IMR-90 (cell line): Measurements from ENCODE around the gene TRMT6. TPM values are rescaled to one million over a fixed set of nuclear protein-coding genes. Genes with fewer than 3 reads are reported as not detected.

Experiments
- ATAC-seq: fragments of 200-7000 bp; cut with Tn5 transposase; 2 replicates; pipeline ENCODE4 v1.9.1; 2020; ENCODE audit warnings: low read depth, mild to moderate bottlenecking, moderate library complexity
- BruUV-seq: library from RNA; stranded (reverse); fragments of 400-500 nt; replicated peaks from 2 replicates; lab custom pipeline; 2021; lab: Mats Ljungman, UMichigan
- CTCF ChIA-PET: fragments of 300-600 bp; formaldehyde crosslinking; extraction: SDS; loops from one replicate; lab custom pipeline; 2021; ENCODE audit warnings: antibody characterized with exemption; lab: Yijun Ruan, JAX
- POLR2A ChIA-PET: fragments of 300-600 bp; sonication (Branson Sonifier 250); formaldehyde crosslinking; loops from one replicate; lab custom pipeline; 2022; ENCODE audit warnings: antibody characterized with exemption; ENCODE audit not compliant: unreplicated experiment; lab: Charles Lee
- DNase-seq: peaks from one replicate; pipeline ENCODE4 v3.0.0; 2013
- H2AFZ ChIP-seq: replicated peaks from 2 replicates; pipeline ENCODE3; 2013; ENCODE audit warnings: low read length, mild to moderate bottlenecking; ENCODE audit not compliant: poor library complexity
- H2AK5ac ChIP-seq: 2 replicates; pipeline ENCODE4 v1.6.1; 2013; ENCODE audit warnings: low read depth, low read length, inconsistent platforms
- H2AK9ac ChIP-seq: replicated peaks from 2 replicates; pipeline ENCODE3; 2013; ENCODE audit warnings: mild to moderate bottlenecking, low read depth, low read length, moderate library complexity; ENCODE audit not compliant: poor library complexity
- H2BK120ac ChIP-seq: 2 replicates; pipeline ENCODE4 v1.6.1; 2013; ENCODE audit warnings: low read depth, low read length, inconsistent platforms
- H2BK15ac ChIP-seq: 3 replicates; pipeline ENCODE4 v1.6.1; 2013; ENCODE audit warnings: low read depth, low read length, inconsistent platforms
- H2BK20ac ChIP-seq: 2 replicates; pipeline ENCODE4 v1.6.1; 2013; ENCODE audit warnings: low read depth, mild to moderate bottlenecking, inconsistent platforms, low read length, moderate library complexity
- H2BK5ac ChIP-seq: 2 replicates; pipeline ENCODE4 v1.6.1; 2013; ENCODE audit warnings: mild to moderate bottlenecking, low read depth, low read length, inconsistent platforms; ENCODE audit not compliant: poor library complexity, severe bottlenecking
- H3K14ac ChIP-seq: replicated peaks from 2 replicates; pipeline ENCODE4 v1.6.1; 2013; ENCODE audit warnings: low read depth, low read length, inconsistent platforms
- H3K18ac ChIP-seq: 2 replicates; pipeline ENCODE4 v1.6.1; 2013; ENCODE audit warnings: low read depth, low read length, control low read depth
- H3K23ac ChIP-seq: 2 replicates; pipeline ENCODE4 v1.6.1; 2013; ENCODE audit warnings: low read depth, low read length, inconsistent platforms
- H3K27ac ChIP-seq: 2 replicates; pipeline ENCODE4 v1.5.1; 2013; ENCODE audit warnings: mild to moderate bottlenecking, control low read depth, low read length; ENCODE audit not compliant: insufficient read depth
- H3K27me3 ChIP-seq: 2 replicates; pipeline ENCODE4 v1.6.1; 2013; ENCODE audit warnings: low read length; ENCODE audit not compliant: control insufficient read depth, insufficient read depth
- H3K36me3 ChIP-seq: 2 replicates; pipeline ENCODE4 v1.6.1; 2013; ENCODE audit warnings: low read length, mixed read lengths; ENCODE audit not compliant: control insufficient read depth, insufficient read depth
- H3K4ac ChIP-seq: 2 replicates; pipeline ENCODE4 v1.6.1; 2013; ENCODE audit warnings: low read depth, low read length, inconsistent platforms
- H3K4me1 ChIP-seq: 2 replicates; pipeline ENCODE4 v1.6.1; 2013; ENCODE audit warnings: low read length, mixed read lengths; ENCODE audit not compliant: control insufficient read depth, insufficient read depth
- H3K4me2 ChIP-seq: 2 replicates; pipeline ENCODE4 v1.6.1; 2013; ENCODE audit warnings: low read depth, mild to moderate bottlenecking, control low read depth, low read length, moderate library complexity
- H3K4me3 ChIP-seq: 2 replicates; pipeline ENCODE4 v1.5.1; 2013; ENCODE audit warnings: low read depth, mild to moderate bottlenecking, control low read depth, low read length, moderate library complexity; ENCODE audit not compliant: insufficient read depth
- H3K56ac ChIP-seq: 2 replicates; pipeline ENCODE4 v1.6.1; 2013; ENCODE audit warnings: low read length, inconsistent platforms; ENCODE audit not compliant: insufficient read depth; ENCODE audit errors: extremely low read depth
- H3K79me1 ChIP-seq, 2 experiments: 2 replicates each; pipeline ENCODE4 v1.6.1; 2013; ENCODE audit warnings: low read length in 2 of 2, inconsistent platforms in 1 of 2, low read depth in 1 of 2
- H3K9ac ChIP-seq: 2 replicates; pipeline ENCODE4 v1.6.1; 2013; ENCODE audit warnings: low read depth, low read length, control low read depth
- H3K9me1 ChIP-seq: 2 replicates; pipeline ENCODE4 v1.6.1; 2013; ENCODE audit warnings: low read length, inconsistent platforms; ENCODE audit not compliant: insufficient read depth
- H3K9me3 ChIP-seq: 2 replicates; pipeline ENCODE4 v1.6.1; 2013; ENCODE audit warnings: low read length; ENCODE audit not compliant: control insufficient read depth, insufficient read depth
- H4K20me1 ChIP-seq: 2 replicates; pipeline ENCODE4 v1.6.1; 2013; ENCODE audit warnings: low read length, inconsistent platforms; ENCODE audit not compliant: insufficient read depth
- H4K5ac ChIP-seq: 2 replicates; pipeline ENCODE4 v1.6.1; 2013; ENCODE audit warnings: mild to moderate bottlenecking, low read depth, low read length, control low read depth
- H4K8ac ChIP-seq, 2 experiments: 2 replicates each; pipeline ENCODE4 v1.6.1; 2013; ENCODE audit warnings: low read depth in 2 of 2, low read length in 2 of 2, control low read depth in 1 of 2, inconsistent platforms in 1 of 2
- H4K91ac ChIP-seq: 2 replicates; pipeline ENCODE4 v1.6.1; 2013; ENCODE audit warnings: low read depth, low read length, inconsistent platforms; ENCODE audit not compliant: insufficient read depth
- BHLHE40 ChIP-seq: fragments of 150-350 bp; IDR thresholded peaks from 2 replicates; pipeline ENCODE4 v1.6.1; 2016; ENCODE audit warnings: mild to moderate bottlenecking, low read depth, low read length
- CEBPB ChIP-seq: IDR thresholded peaks from 2 replicates; pipeline ENCODE4 v1.6.1; 2012; ENCODE audit warnings: low read depth, low read length, improper control_type of control experiment
- CHD1 ChIP-seq: IDR thresholded peaks from 2 replicates; pipeline ENCODE4 v1.6.1; 2012; ENCODE audit warnings: low read depth, low read length, improper control_type of control experiment
- FOS ChIP-seq: fragments of 150-350 bp; IDR thresholded peaks from 2 replicates; pipeline ENCODE4 v1.6.1; 2016; ENCODE audit warnings: low read depth, low read length
- MAFK ChIP-seq: IDR thresholded peaks from 2 replicates; pipeline ENCODE4 v1.6.1; 2012; ENCODE audit warnings: low read depth, low read length, improper control_type of control experiment
- MAZ ChIP-seq: IDR thresholded peaks from 2 replicates; pipeline ENCODE4 v1.6.1; 2012; ENCODE audit warnings: low read depth, mild to moderate bottlenecking, low read length, improper control_type of control experiment, moderate library complexity, borderline replicate concordance
- MXI1 ChIP-seq: IDR thresholded peaks from 2 replicates; pipeline ENCODE4 v1.6.1; 2012; ENCODE audit warnings: low read depth, mild to moderate bottlenecking, low read length, moderate library complexity, borderline replicate concordance
- NFE2L2 ChIP-seq: fragments of 150-350 bp; IDR thresholded peaks from 2 replicates; pipeline ENCODE4 v1.6.1; 2016; ENCODE audit warnings: low read depth, mild to moderate bottlenecking, low read length
- POLR2A ChIP-seq: IDR thresholded peaks from 2 replicates; pipeline ENCODE4 v1.6.1; 2012; ENCODE audit warnings: mild to moderate bottlenecking, low read depth, low read length
- RAD21 ChIP-seq: IDR thresholded peaks from 2 replicates; pipeline ENCODE4 v1.6.1; 2012; ENCODE audit warnings: low read length, improper control_type of control experiment
- RCOR1 ChIP-seq: IDR thresholded peaks from 2 replicates; pipeline ENCODE4 v1.6.1; 2012; ENCODE audit warnings: mild to moderate bottlenecking, low read length, improper control_type of control experiment; ENCODE audit not compliant: insufficient replicate concordance
- RFX5 ChIP-seq: IDR thresholded peaks from 2 replicates; pipeline ENCODE4 v1.8.0; 2012; ENCODE audit warnings: low read depth, mild to moderate bottlenecking, low read length, moderate library complexity
- SMC3 ChIP-seq: fragments of 150-350 bp; IDR thresholded peaks from 2 replicates; pipeline ENCODE4 v1.6.1; 2016; ENCODE audit warnings: low read depth, mild to moderate bottlenecking, antibody characterized with exemption, low read length, moderate library complexity
- USF2 ChIP-seq: fragments of 150-350 bp; IDR thresholded peaks from 2 replicates; pipeline ENCODE4 v1.6.1; 2017; ENCODE audit warnings: mild to moderate bottlenecking, antibody characterized with exemption, low read length, low read depth
- WGBS, 2 experiments: methylation state at CpG; one replicate each; pipeline versions ENCODE4 v1.1.5 to v1.1.7; 2013; ENCODE audit warnings: missing lambda C conversion rate in 2 of 2; ENCODE audit not compliant: insufficient read length in 1 of 2; ENCODE audit errors: extremely low coverage in 2 of 2; 5-methylcytosine and 5-hydroxymethylcytosine counted together
- dilution Hi-C: fragments of 300-500 bp; cut with HindIII; formaldehyde crosslinking; loops from one replicate; pipeline ENCODE4 v1.14.3; 2018; ENCODE audit warnings: low sequenced_read_pairs; ENCODE audit not compliant: unreplicated experiment
- in situ Hi-C: fragments of 300-500 bp; cut with MboI; formaldehyde crosslinking; loops from 3 replicates; pipeline ENCODE4 v1.14.3; 2019; ENCODE audit warnings: low sequenced_read_pairs, inconsistent platforms, mixed read lengths
- intact Hi-C: fragments of 100-400 bp; cut with micrococcal nuclease; formaldehyde crosslinking; loops from 2 replicates; pipeline ENCODE4 v1.10.0; 2022
- polyA plus RNA-seq, 3 experiments: library from polyadenylated mRNA; depleted of rRNA; stranded (reverse); fragments of >200 nt; gene quantifications; 2 replicates each; pipeline ENCODE4 v1.2.3, GENCODE V29; 2012; ENCODE audit warnings: low replicate concordance in 1 of 3
- total RNA-seq: library from RNA; depleted of rRNA; stranded (reverse); fragments of >200 nt; gene quantifications from 2 replicates; pipeline ENCODE4 v1.2.3, GENCODE V29; 2012
- TF ChIP-seq, protein P1 (sequence below): conservative IDR thresholded peaks from 2 replicates; pipeline ENCODE4 v1.5.1; 2012; ENCODE audit warnings: mild to moderate bottlenecking, low read depth, low read length, improper control_type of control experiment
- TF ChIP-seq, protein P2 (sequence below): fragments of 150-350 bp; IDR thresholded peaks from 2 replicates; pipeline ENCODE4 v1.6.1; 2016; ENCODE audit warnings: low read depth, mild to moderate bottlenecking, low read length, moderate library complexity, borderline replicate concordance

Gene TRMT6
- total and polyA plus RNA-seq, 2 of the 4 experiments (the other 2 are of a cell fraction), result 7.2 to 8.0 TPM

DNA sequence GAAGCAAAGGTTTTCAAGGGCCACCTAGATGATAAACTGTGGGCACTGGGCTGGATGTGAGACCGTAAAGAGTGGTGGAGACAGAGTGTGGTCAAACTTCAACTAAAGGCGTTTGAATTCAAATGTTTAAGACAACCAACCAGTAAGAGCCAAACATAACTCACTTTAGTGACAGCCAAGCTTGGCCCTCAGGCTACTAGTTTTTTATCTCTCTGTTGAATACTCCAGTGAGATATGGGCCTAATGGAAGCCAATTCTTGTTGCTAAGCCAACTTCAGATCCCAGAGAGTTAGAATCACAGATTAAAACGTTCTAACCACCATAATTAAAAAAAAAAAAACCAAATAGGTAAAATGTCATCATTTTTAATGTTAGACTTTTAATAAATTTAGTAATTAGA, 57.3 kb downstream of the TRMT6 start:
- POLR2A ChIA-PET, result no interaction called here

More for the DNA sequence above, 57.3 kb downstream of the TRMT6 start:
- intact Hi-C loops (no loop called here), dilution Hi-C loops (no loop called here), in situ Hi-C loops (no loop called here)
- TF ChIP-seq POLR2A, result no peak
- TF ChIP-seq, protein P1, sequence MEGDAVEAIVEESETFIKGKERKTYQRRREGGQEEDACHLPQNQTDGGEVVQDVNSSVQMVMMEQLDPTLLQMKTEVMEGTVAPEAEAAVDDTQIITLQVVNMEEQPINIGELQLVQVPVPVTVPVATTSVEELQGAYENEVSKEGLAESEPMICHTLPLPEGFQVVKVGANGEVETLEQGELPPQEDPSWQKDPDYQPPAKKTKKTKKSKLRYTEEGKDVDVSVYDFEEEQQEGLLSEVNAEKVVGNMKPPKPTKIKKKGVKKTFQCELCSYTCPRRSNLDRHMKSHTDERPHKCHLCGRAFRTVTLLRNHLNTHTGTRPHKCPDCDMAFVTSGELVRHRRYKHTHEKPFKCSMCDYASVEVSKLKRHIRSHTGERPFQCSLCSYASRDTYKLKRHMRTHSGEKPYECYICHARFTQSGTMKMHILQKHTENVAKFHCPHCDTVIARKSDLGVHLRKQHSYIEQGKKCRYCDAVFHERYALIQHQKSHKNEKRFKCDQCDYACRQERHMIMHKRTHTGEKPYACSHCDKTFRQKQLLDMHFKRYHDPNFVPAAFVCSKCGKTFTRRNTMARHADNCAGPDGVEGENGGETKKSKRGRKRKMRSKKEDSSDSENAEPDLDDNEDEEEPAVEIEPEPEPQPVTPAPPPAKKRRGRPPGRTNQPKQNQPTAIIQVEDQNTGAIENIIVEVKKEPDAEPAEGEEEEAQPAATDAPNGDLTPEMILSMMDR, result no peak
- no peak for TF ChIP-seq CHD1
- TF ChIP-seq NFE2L2, result no peak
- TF ChIP-seq FOS, result no peak
- TF ChIP-seq CEBPB, result no peak
- TF ChIP-seq USF2, result no peak
- TF ChIP-seq, protein P2, sequence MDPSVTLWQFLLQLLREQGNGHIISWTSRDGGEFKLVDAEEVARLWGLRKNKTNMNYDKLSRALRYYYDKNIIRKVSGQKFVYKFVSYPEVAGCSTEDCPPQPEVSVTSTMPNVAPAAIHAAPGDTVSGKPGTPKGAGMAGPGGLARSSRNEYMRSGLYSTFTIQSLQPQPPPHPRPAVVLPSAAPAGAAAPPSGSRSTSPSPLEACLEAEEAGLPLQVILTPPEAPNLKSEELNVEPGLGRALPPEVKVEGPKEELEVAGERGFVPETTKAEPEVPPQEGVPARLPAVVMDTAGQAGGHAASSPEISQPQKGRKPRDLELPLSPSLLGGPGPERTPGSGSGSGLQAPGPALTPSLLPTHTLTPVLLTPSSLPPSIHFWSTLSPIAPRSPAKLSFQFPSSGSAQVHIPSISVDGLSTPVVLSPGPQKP, result no peak
- no peak for TF ChIP-seq MAZ
- TF ChIP-seq RAD21, result no peak
- no peak for TF ChIP-seq SMC3
- no peak for TF ChIP-seq MXI1
- no peak for TF ChIP-seq RFX5
- TF ChIP-seq BHLHE40, result no peak
- TF ChIP-seq RCOR1, result no peak
- TF ChIP-seq MAFK, result no peak
- Histone ChIP-seq H3K9ac (no peak overlapping the region), H3K4ac (no peak overlapping the region), H3K9me3 (no peaks in the 10 kb centered on the region), H2AK5ac (no peak overlapping the region), H2AK9ac (no peak overlapping the region), H2BK5ac (no peak overlapping the region), H2AFZ (no peak overlapping the region), H3K9me1 (no peaks in the 10 kb centered on the region), H3K14ac (no peak overlapping the region), H3K4me1 (no peaks in the 10 kb centered on the region), H4K5ac (no peak overlapping the region), H2BK120ac (no peak overlapping the region), H4K91ac (no peak overlapping the region), H3K27me3 (peaks cover 15% of the 10 kb centered on the region), H3K79me1 (no peaks in the 10 kb centered on the region), H3K4me2 (no peak overlapping the region), H4K20me1 (no peaks in the 10 kb centered on the region), H2BK15ac (no peak overlapping the region), H3K18ac (no peak overlapping the region), H3K23ac (no peak overlapping the region), H3K56ac (no peak overlapping the region), H3K4me3 (no peak overlapping the region), H2BK20ac (no peak overlapping the region), H3K36me3 (no peaks in the 10 kb centered on the region), H4K8ac (no peak overlapping the region), H3K27ac (no peak overlapping the region)
- CTCF ChIA-PET, result no interaction called here
- no peak for DNase-seq
- no CpG with 5 or more reads among the region's 3 CpGs for WGBS, 2 experiments
- no peak for ATAC-seq
- no TSS peak for BruUV-seq
